A549 (cell line): ENCODE data around the gene CELSR1. TPM values are rescaled to one million over a fixed set of nuclear protein-coding genes. Genes with fewer than 3 reads are reported as not detected.

Experiments
- ATAC-seq, 2 experiments: fragments of 200-7000 bp in 1 of 2; fragments of >200 bp in 1 of 2; cut with Nextera tagmentation in 1 of 2; cut with Tn5 transposase in 1 of 2; 3 replicates each; pipeline versions ENCODE4 v1.8.0 to v1.9.1; 2018 to 2020; ENCODE audit warnings: mild to moderate bottlenecking in 1 of 2, moderate library complexity in 1 of 2
- CTCF ChIA-PET: fragments of 300-600 bp; sonication (Branson Sonifier 250); formaldehyde crosslinking; extraction: SDS; loops from one replicate; lab custom pipeline; 2021; ENCODE audit warnings: antibody characterized with exemption, inconsistent platforms; lab: Yijun Ruan, JAX
- POLR2A ChIA-PET: fragments of 350-600 bp; formaldehyde crosslinking; extraction: SDS; loops from one replicate; lab custom pipeline; 2021; ENCODE audit warnings: antibody characterized with exemption, inconsistent platforms; lab: Yijun Ruan, JAX
- DNase-seq, 2 experiments: peaks; one replicate each; pipeline versions ENCODE4 v3.0.0 to v3.0.0-alpha.2; 2011 to 2016; ENCODE audit warnings: low read depth in 1 of 2, low spot score in 1 of 2
- FAIRE-seq: peaks from 2 replicates; lab custom pipeline; 2011; peaks lifted over from hg19 to GRCh38; lab: Jason Lieb, UNC
- H3K27ac ChIP-seq, 2 experiments: fragments of >200 bp; sonication (Bioruptor Twin); formaldehyde crosslinking; 3 replicates each; pipeline ENCODE4 v1.5.1; 2016 to 2017
- H3K4me1 ChIP-seq: fragments of >200 bp; sonication (Bioruptor Twin); formaldehyde crosslinking; 3 replicates; pipeline ENCODE4 v1.6.1; 2016
- H3K4me2 ChIP-seq: fragments of >200 bp; sonication (Bioruptor Twin); formaldehyde crosslinking; 3 replicates; pipeline ENCODE4 v1.6.1; 2016
- H3K4me3 ChIP-seq: fragments of >200 bp; sonication (Bioruptor Twin); formaldehyde crosslinking; 3 replicates; pipeline ENCODE4 v1.5.1; 2016
- H3K9me3 ChIP-seq: fragments of >200 bp; sonication (Bioruptor Twin); formaldehyde crosslinking; 3 replicates; pipeline ENCODE4 v1.6.1; 2016
- BHLHE40 ChIP-seq: IDR thresholded peaks from 2 replicates; pipeline ENCODE4 v1.6.1; 2012; ENCODE audit warnings: low read depth, low read length, inconsistent platforms
- CBX8 ChIP-seq: fragments of 200-600 bp; sonication (generic); IDR thresholded peaks from 2 replicates; pipeline ENCODE4 v1.6.1; 2016
- CHD2 ChIP-seq: fragments of 150-350 bp; IDR thresholded peaks from 2 replicates; pipeline ENCODE4 v1.6.1; 2014; ENCODE audit warnings: low read length; ENCODE audit not compliant: partially characterized antibody
- EHF ChIP-seq: fragments of 250-450 bp; sonication (Bioruptor Pico); IDR thresholded peaks from 2 replicates; pipeline ENCODE4 v1.5.0; 2020; ENCODE audit warnings: mild to moderate bottlenecking
- ESRRA ChIP-seq: fragments of 150-350 bp; IDR thresholded peaks from 2 replicates; pipeline ENCODE4 v1.6.1; 2014; ENCODE audit warnings: mild to moderate bottlenecking, low read length, borderline replicate concordance
- FOSB ChIP-seq: fragments of 250-450 bp; sonication (Bioruptor Pico); IDR thresholded peaks from 2 replicates; pipeline ENCODE4 v1.5.0; 2020; ENCODE audit warnings: mild to moderate bottlenecking, moderate library complexity
- GATA3 ChIP-seq: IDR thresholded peaks from 2 replicates; pipeline ENCODE4 v1.6.1; 2012; ENCODE audit warnings: borderline replicate concordance
- HDAC2 ChIP-seq: fragments of 200-600 bp; sonication (generic); IDR thresholded peaks from 2 replicates; pipeline ENCODE4 v1.6.1; 2016
- HEYL ChIP-seq: fragments of 250-450 bp; sonication (Bioruptor Pico); IDR thresholded peaks from 2 replicates; pipeline ENCODE4 v1.8.0; 2021; ENCODE audit warnings: mild to moderate bottlenecking, moderate library complexity
- HOXB5 ChIP-seq: fragments of 250-450 bp; sonication (Bioruptor Pico); IDR thresholded peaks from 2 replicates; pipeline ENCODE4 v1.5.0; 2020; ENCODE audit warnings: mild to moderate bottlenecking, moderate library complexity
- KDM5A ChIP-seq: fragments of 200-600 bp; sonication (generic); IDR thresholded peaks from 2 replicates; pipeline ENCODE4 v1.6.1; 2016; ENCODE audit warnings: antibody characterized with exemption, mild to moderate bottlenecking
- MAFK ChIP-seq: fragments of 450-650 bp; IDR thresholded peaks from 2 replicates; pipeline ENCODE4 v1.6.1; 2014; ENCODE audit not compliant: partially characterized antibody
- MAX ChIP-seq: IDR thresholded peaks from 2 replicates; pipeline ENCODE4 v1.6.1; 2012
- MAZ ChIP-seq: fragments of 150-350 bp; IDR thresholded peaks from 2 replicates; pipeline ENCODE4 v1.6.1; 2014; ENCODE audit warnings: antibody characterized with exemption, low read depth, low read length, borderline replicate concordance
- MYC ChIP-seq: IDR thresholded peaks from 2 replicates; pipeline ENCODE4 v1.6.1; 2012; ENCODE audit warnings: mild to moderate bottlenecking, inconsistent platforms, low read length, improper control_type of control experiment, borderline replicate concordance
- NFE2L2 ChIP-seq: fragments of 150-350 bp; conservative IDR thresholded peaks from 2 replicates; pipeline ENCODE4 v1.6.1; 2014; ENCODE audit warnings: low read length
- NR3C1 ChIP-seq: fragments of >200 bp; sonication (Bioruptor Twin); formaldehyde crosslinking; IDR thresholded peaks from 3 replicates; pipeline ENCODE4 v1.6.1; 2017
- POLR2A ChIP-seq: IDR thresholded peaks from 2 replicates; pipeline ENCODE4 v1.6.1; 2012; ENCODE audit warnings: mild to moderate bottlenecking, low read length
- RCOR1 ChIP-seq: fragments of 150-350 bp; IDR thresholded peaks from 2 replicates; pipeline ENCODE4 v1.6.1; 2014; ENCODE audit warnings: antibody characterized with exemption, low read length, low read depth
- RFX5 ChIP-seq: fragments of 450-650 bp; IDR thresholded peaks from 2 replicates; pipeline ENCODE4 v1.7.1; 2014; ENCODE audit warnings: antibody characterized with exemption, mild to moderate bottlenecking, moderate library complexity
- SMC3 ChIP-seq: fragments of >200 bp; sonication (Bioruptor Twin); formaldehyde crosslinking; IDR thresholded peaks from 3 replicates; pipeline ENCODE4 v1.6.1; 2018; ENCODE audit warnings: inconsistent platforms
- TP53 ChIP-seq: fragments of 250-450 bp; sonication (Bioruptor Pico); IDR thresholded peaks from 2 replicates; pipeline ENCODE4 v1.5.0; 2021; ENCODE audit warnings: mild to moderate bottlenecking, moderate library complexity
- ZC3H11A ChIP-seq: fragments of 450-650 bp; IDR thresholded peaks from 2 replicates; pipeline ENCODE4 v1.6.1; 2014; ENCODE audit warnings: antibody characterized with exemption, mild to moderate bottlenecking
- ZNF302 ChIP-seq: fragments of 250-450 bp; sonication (Bioruptor Pico); IDR thresholded peaks from 2 replicates; pipeline ENCODE4 v1.9.0; 2021; ENCODE audit warnings: inconsistent platforms, mild to moderate bottlenecking, moderate library complexity
- WGBS: methylation state at CpG from one replicate; pipeline ENCODE4 v1.1.6; 2017; ENCODE audit errors: missing lambda C conversion rate; 5-methylcytosine and 5-hydroxymethylcytosine counted together
- polyA plus RNA-seq, 4 experiments: library from polyadenylated mRNA; depleted of rRNA in 3 of 4; stranded (reverse); fragments of >200 nt; fragmentation: RNase III in 1 of 4; extraction: RNeasy Plus Mini Kit Qiagen cat#74134 plus additional on column Dnase treatment in 1 of 4; gene quantifications; 2 replicates in 3 of 4; 3 replicates in 1 of 4; pipeline ENCODE4 v1.2.3, GENCODE V29; 2011 to 2017
- TF ChIP-seq, protein P1 (sequence below): IDR thresholded peaks from 2 replicates; pipeline ENCODE4 v1.6.1; 2012
- TF ChIP-seq, protein P2 (sequence below): IDR thresholded peaks from 2 replicates; pipeline ENCODE4 v1.6.1; 2012; ENCODE audit warnings: low read depth, borderline replicate concordance
- TF ChIP-seq, protein P3 (sequence below): fragments of >200 bp; sonication (Bioruptor Twin); formaldehyde crosslinking; IDR thresholded peaks from 3 replicates; pipeline ENCODE4 v1.6.1; 2016

Gene CELSR1
- polyA plus RNA-seq, 2 of the 4 experiments (the other 2 are of a cell fraction): 15.3 to 31.8 TPM

GRCh38 chr22:46360891-46361290 is 176.5 kb downstream of the CELSR1 start:
- H3K4me2 ChIP-seq: no peak overlapping the region
- 96% methylated on average over 10 of the region's 10 CpGs for WGBS
- ATAC-seq (no peak), DNase-seq (no peak), FAIRE-seq (no peak)
- H3K4me1 ChIP-seq: no peaks in the 10 kb centered on the region
- no peak overlapping the region for H3K4me3 ChIP-seq
- H3K9me3 ChIP-seq: no peaks in the 10 kb centered on the region
- CTCF ChIA-PET: no interaction called here
- POLR2A ChIA-PET: no interaction called here
- TF ChIP-seq HOXB5 (CRISPR knock-in tag): no peak
- TF ChIP-seq, protein P1, sequence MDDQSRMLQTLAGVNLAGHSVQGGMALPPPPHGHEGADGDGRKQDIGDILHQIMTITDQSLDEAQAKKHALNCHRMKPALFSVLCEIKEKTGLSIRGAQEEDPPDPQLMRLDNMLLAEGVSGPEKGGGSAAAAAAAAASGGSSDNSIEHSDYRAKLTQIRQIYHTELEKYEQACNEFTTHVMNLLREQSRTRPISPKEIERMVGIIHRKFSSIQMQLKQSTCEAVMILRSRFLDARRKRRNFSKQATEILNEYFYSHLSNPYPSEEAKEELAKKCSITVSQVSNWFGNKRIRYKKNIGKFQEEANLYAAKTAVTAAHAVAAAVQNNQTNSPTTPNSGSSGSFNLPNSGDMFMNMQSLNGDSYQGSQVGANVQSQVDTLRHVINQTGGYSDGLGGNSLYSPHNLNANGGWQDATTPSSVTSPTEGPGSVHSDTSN: no peak
- TF ChIP-seq, protein P2, sequence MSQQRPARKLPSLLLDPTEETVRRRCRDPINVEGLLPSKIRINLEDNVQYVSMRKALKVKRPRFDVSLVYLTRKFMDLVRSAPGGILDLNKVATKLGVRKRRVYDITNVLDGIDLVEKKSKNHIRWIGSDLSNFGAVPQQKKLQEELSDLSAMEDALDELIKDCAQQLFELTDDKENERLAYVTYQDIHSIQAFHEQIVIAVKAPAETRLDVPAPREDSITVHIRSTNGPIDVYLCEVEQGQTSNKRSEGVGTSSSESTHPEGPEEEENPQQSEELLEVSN: no peak
- TF ChIP-seq RFX5: no peak
- no peak for TF ChIP-seq HEYL (CRISPR knock-in tag)
- TF ChIP-seq MAFK: no peak
- TF ChIP-seq GATA3: no peak
- TF ChIP-seq MAZ: no peak
- no peak overlapping the region; a peak in 1 of 6 replicates for H3K27ac ChIP-seq

GRCh38 chr22:46360097-46360496 is 177.3 kb downstream of the CELSR1 start:
- ATAC-seq (no peak), FAIRE-seq (no peak), DNase-seq (no peak)
- H3K4me2 ChIP-seq: no peak overlapping the region
- 94% methylated on average over 5 of the region's 5 CpGs for WGBS
- 0 out of 3 replicates have a peak, but pooled peaks cover 3% of the 10 kb centered on the region for H3K4me1 ChIP-seq
- POLR2A ChIA-PET: no interaction called here
- H3K4me3 ChIP-seq: no peak overlapping the region
- no peaks in the 10 kb centered on the region for H3K9me3 ChIP-seq
- TF ChIP-seq ZNF302 (no peak), MAZ (no peak), MAFK (no peak), NR3C1 (no peak), BHLHE40 (no peak), ZC3H11A (no peak), POLR2A (no peak), TP53 (CRISPR knock-in tag) (no peak), FOSB (CRISPR knock-in tag) (no peak), HEYL (CRISPR knock-in tag) (no peak)
- TF ChIP-seq, protein P1: no peak
- TF ChIP-seq, protein P3, sequence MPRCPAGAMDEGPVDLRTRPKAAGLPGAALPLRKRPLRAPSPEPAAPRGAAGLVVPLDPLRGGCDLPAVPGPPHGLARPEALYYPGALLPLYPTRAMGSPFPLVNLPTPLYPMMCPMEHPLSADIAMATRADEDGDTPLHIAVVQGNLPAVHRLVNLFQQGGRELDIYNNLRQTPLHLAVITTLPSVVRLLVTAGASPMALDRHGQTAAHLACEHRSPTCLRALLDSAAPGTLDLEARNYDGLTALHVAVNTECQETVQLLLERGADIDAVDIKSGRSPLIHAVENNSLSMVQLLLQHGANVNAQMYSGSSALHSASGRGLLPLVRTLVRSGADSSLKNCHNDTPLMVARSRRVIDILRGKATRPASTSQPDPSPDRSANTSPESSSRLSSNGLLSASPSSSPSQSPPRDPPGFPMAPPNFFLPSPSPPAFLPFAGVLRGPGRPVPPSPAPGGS: no peak
- TF ChIP-seq, all 56 proteins: peak for 0
- H3K27ac ChIP-seq: no peak overlapping the region
- CTCF ChIA-PET: interaction anchor here (6.5 to 11.9 kb wide), 2 partner anchors 8 to 179 kb away, joined by 50 to 184 read pairs; partner anchors contain the start of gene CELSR1

DNA sequence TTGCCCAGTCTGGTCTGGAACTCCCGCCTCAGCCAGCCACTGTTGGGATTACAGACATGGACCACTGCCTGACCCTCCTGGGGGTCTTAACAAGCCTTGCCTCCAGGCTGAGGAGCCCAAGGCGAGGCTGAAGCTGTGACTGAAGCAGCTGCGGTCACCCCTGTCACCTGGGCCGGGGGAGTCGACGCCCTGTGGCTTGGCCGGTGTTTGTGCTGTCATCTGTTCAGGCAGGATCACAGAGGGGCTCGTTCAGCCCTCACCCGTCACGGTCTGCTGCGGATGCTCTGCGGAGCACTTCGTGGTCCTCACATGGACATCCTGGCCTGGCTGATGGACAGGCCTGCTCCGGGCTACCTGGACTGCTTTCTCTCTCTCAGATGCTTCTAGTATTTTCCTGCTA is 178.1 kb downstream of the CELSR1 start:
- no peaks in the 10 kb centered on the region for H3K9me3 ChIP-seq
- CTCF ChIA-PET: interaction anchor here (0.9 to 11.9 kb wide), 4 partner anchors 8 to 179 kb away, joined by 3 to 184 read pairs (median 27); partner anchors contain the start of gene CELSR1
- WGBS: 100% methylated on average over 7 of the region's 14 CpGs
- DNase-seq: no peak
- TF ChIP-seq HDAC2 (no peak), CHD2 (no peak), ESRRA (no peak), KDM5A (no peak), NR3C1 (no peak), MAX (no peak), RCOR1 (no peak), HOXB5 (CRISPR knock-in tag) (no peak), RFX5 (no peak), MYC (no peak), SMC3 (no peak), CBX8 (no peak), NFE2L2 (no peak), EHF (CRISPR knock-in tag) (no peak)
- TF ChIP-seq, protein P2: no peak
- TF ChIP-seq, protein P1: no peak
- TF ChIP-seq, all 56 proteins: peak for 0
- ATAC-seq (no peak), FAIRE-seq (no peak)
- Histone ChIP-seq H3K4me2 (no peak overlapping the region), H3K4me1 (0 out of 3 replicates have a peak, but pooled peaks cover 3% of the 10 kb centered on the region), H3K27ac (no peak overlapping the region), H3K4me3 (no peak overlapping the region)
- POLR2A ChIA-PET: no interaction called here
